Osteoblast (primary cell): ENCODE results near the gene IQGAP1. TPM values are rescaled to one million over a fixed set of nuclear protein-coding genes. Genes with fewer than 3 reads are reported as not detected.
A peak's percentile ranks its signal among the peaks of the same experiment; 100 is the strongest.

Source experiments
- DNase-seq: peaks from one replicate; pipeline ENCODE4 v3.0.0; 2011; ENCODE audit warnings: low spot score, mixed read lengths; ENCODE audit not compliant: insufficient read length; ENCODE audit errors: missing footprints
- H2AFZ ChIP-seq: 2 replicates; pipeline ENCODE4 v1.6.0; 2011; ENCODE audit warnings: mild to moderate bottlenecking, low read length
- H3K27ac ChIP-seq: 2 replicates; pipeline ENCODE4 v1.5.1; 2011; ENCODE audit warnings: mild to moderate bottlenecking, low read depth, low read length, moderate library complexity
- H3K27me3 ChIP-seq: 2 replicates; pipeline ENCODE4 v1.6.0; 2012; ENCODE audit warnings: mild to moderate bottlenecking, control low read depth, inconsistent platforms, low read length, moderate library complexity; ENCODE audit not compliant: insufficient read depth
- H3K36me3 ChIP-seq: 2 replicates; pipeline ENCODE4 v1.5.1; 2011; ENCODE audit warnings: mild to moderate bottlenecking, low read length, control low read depth, moderate library complexity; ENCODE audit not compliant: insufficient read depth
- H3K4me1 ChIP-seq: 2 replicates; pipeline ENCODE4 v1.5.1; 2011; ENCODE audit warnings: mild to moderate bottlenecking, low read length, control low read depth, moderate library complexity; ENCODE audit not compliant: insufficient read depth
- H3K4me2 ChIP-seq: 2 replicates; pipeline ENCODE4 v1.6.0; 2011; ENCODE audit warnings: mild to moderate bottlenecking, low read length; ENCODE audit not compliant: insufficient read depth
- H3K4me3 ChIP-seq: fragments of 200-600 bp; sonication (generic); 3 replicates; pipeline ENCODE4 v1.5.1; 2012; ENCODE audit warnings: mild to moderate bottlenecking, low read length, inconsistent platforms; ENCODE audit not compliant: insufficient read depth
- H3K79me2 ChIP-seq: 2 replicates; pipeline ENCODE4 v1.6.0; 2012; ENCODE audit warnings: mild to moderate bottlenecking, low read length, control low read depth, inconsistent platforms; ENCODE audit not compliant: insufficient read depth
- H3K9me3 ChIP-seq: 2 replicates; pipeline ENCODE4 v1.5.1; 2011; ENCODE audit warnings: low read depth, low read length, control low read depth
- H4K20me1 ChIP-seq: 2 replicates; pipeline ENCODE4 v1.6.0; 2012; ENCODE audit warnings: mild to moderate bottlenecking, low read length, control low read depth; ENCODE audit not compliant: insufficient read depth
- CTCF ChIP-seq: IDR thresholded peaks from 2 replicates; pipeline ENCODE4 v1.5.1; 2011; ENCODE audit warnings: mild to moderate bottlenecking, low read depth, low read length, moderate library complexity; ENCODE audit errors: extremely low read depth
- total RNA-seq: library from RNA; depleted of rRNA; stranded (reverse); fragments of >200 nt; gene quantifications from 2 replicates; pipeline ENCODE4 v1.2.3, GENCODE V29; 2012

Gene IQGAP1
- total RNA-seq, 1 donor, result 259 TPM

DNA sequence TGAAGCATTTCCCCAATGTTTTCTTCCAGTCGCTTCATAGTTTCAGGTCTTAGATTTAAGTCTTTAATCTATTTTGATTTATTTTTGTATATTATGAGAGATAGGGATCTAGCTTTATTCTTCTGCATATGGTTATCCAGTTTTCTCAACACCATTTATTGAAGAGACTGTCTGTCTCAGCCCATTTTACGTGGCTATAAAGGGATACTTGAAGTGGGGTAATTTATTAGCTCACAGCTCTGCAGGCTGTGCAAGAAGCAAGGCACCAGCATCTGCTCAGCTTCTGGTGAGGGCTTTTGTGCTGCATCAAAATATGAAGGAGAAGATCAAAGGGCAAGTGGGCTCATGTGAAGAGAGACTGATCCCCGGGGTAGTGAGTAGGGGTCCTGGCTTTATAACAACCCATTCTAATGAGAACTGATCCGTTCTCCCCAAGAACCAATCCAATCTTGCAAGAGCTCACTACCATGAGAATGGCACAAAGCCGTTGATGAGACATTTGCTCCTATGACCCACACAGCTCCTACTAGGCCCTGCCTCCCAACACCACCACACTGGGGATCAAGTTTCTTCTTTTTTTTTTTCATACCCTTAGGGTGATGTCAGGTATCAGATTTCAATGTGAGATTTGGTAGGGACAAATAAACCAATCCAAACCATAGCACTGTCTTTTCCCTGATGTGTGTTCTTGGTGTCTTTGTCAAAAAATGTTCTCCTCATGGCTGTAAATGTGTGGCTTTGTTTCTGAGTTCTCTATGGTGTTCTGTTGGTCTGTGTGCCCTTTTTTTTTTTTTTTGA, 63.2 kb downstream of the IQGAP1 start:
- H2AFZ ChIP-seq, result no peak overlapping the region
- peaks cover 6% of the 10 kb centered on the region for H4K20me1 ChIP-seq
- H3K27me3 ChIP-seq, result no peaks in the 10 kb centered on the region
- H3K36me3 ChIP-seq, result peaks cover 69% of the 10 kb centered on the region
- peak; percentile 39 for DNase-seq
- no peaks in the 10 kb centered on the region for H3K9me3 ChIP-seq
- peaks cover 49% of the 10 kb centered on the region for H3K79me2 ChIP-seq
- peaks cover 20% of the 10 kb centered on the region for H3K4me1 ChIP-seq
- peak overlapping the region; percentile 56 for H3K27ac ChIP-seq
- no peak overlapping the region for H3K4me3 ChIP-seq
- peak overlapping the region; percentile 24 for H3K4me2 ChIP-seq
- TF ChIP-seq CTCF, result no peak

GRCh38 chr15:90456236-90456635, 68.2 kb downstream of the IQGAP1 start:
- DNase-seq, result no peak
- Histone ChIP-seq H3K4me1 (peaks cover 5% of the 10 kb centered on the region), H3K27me3 (no peaks in the 10 kb centered on the region), H2AFZ (no peak overlapping the region), H3K4me2 (no peak overlapping the region), H3K9me3 (no peaks in the 10 kb centered on the region), H3K4me3 (no peak overlapping the region), H3K27ac (no peak overlapping the region), H4K20me1 (no peaks in the 10 kb centered on the region), H3K36me3 (peaks cover 70% of the 10 kb centered on the region), H3K79me2 (peaks cover 60% of the 10 kb centered on the region)
- no peak for TF ChIP-seq CTCF

- Histone ChIP-seq H3K4me1 (peaks cover 6% of the 10 kb centered on the region), H3K4me2 (no peak overlapping the region), H3K4me3 (no peak overlapping the region), H3K27me3 (no peaks in the 10 kb centered on the region), H3K27ac (no peak overlapping the region), H3K36me3 (peaks cover 64% of the 10 kb centered on the region), H2AFZ (no peak overlapping the region), H3K79me2 (peaks cover 56% of the 10 kb centered on the region), H4K20me1 (no peaks in the 10 kb centered on the region), H3K9me3 (no peaks in the 10 kb centered on the region)
- DNase-seq, result no peak
- no peak for TF ChIP-seq CTCF
Observed at GRCh38 chr15:90458061-90458460, 70.0 kb downstream of the IQGAP1 start.

GRCh38 chr15:90459368-90459767, 71.3 kb downstream of the IQGAP1 start:
- peaks cover 59% of the 10 kb centered on the region for H3K79me2 ChIP-seq
- H3K4me3 ChIP-seq, result no peak overlapping the region
- no peak overlapping the region for H3K27ac ChIP-seq
- no peaks in the 10 kb centered on the region for H3K27me3 ChIP-seq
- no peak for TF ChIP-seq CTCF
- no peak overlapping the region for H2AFZ ChIP-seq
- peaks cover 20% of the 10 kb centered on the region for H3K4me1 ChIP-seq
- no peak for DNase-seq
- H3K36me3 ChIP-seq, result peaks cover 51% of the 10 kb centered on the region
- no peaks in the 10 kb centered on the region for H3K9me3 ChIP-seq
- H4K20me1 ChIP-seq, result peaks cover 5% of the 10 kb centered on the region
- no peak overlapping the region for H3K4me2 ChIP-seq
